ENCODE measurements around the gene PITRM1.
"Not testable (repeated sequence)": the region's sequence is repeated elsewhere in the genome, so short reads cannot be mapped to it uniquely, and the experiment has no call there.

The PITRM1 gene

GRCh38 chr10:3172446-3173170 is at the start of gene PITRM1:
PITRM1 (minus strand) TSS chr10:3172782; CDS start chr10:3172772, 10 bp downstream.
- peak; percentile 100 for DNase-seq

- peak; percentile 60 for DNase-seq
These were observed 49.5 kb upstream of the PITRM1 start for GRCh38 chr10:3222068-3222467.

GRCh38 chr10:3221601-3222000 is 49.0 kb upstream of the PITRM1 start:
- not testable (repeated sequence) for DNase-seq

GRCh38 chr10:3220853-3221252 is 48.3 kb upstream of the PITRM1 start:
- DNase-seq = no peak

- DNase-seq = not testable (repeated sequence)
These were observed 46.5 kb upstream of the PITRM1 start for GRCh38 chr10:3219021-3219628.

GRCh38 chr10:3217853-3218252 is 45.3 kb upstream of the PITRM1 start:
- DNase-seq = no peak

GRCh38 chr10:3217301-3217700 is 44.7 kb upstream of the PITRM1 start:
- no peak for DNase-seq

- DNase-seq = no peak
These were observed 42.7 kb upstream of the PITRM1 start for GRCh38 chr10:3215153-3215775.

GRCh38 chr10:3213758-3214515 is 41.4 kb upstream of the PITRM1 start:
- DNase-seq = no peak

GRCh38 chr10:3213208-3213607 is 40.6 kb upstream of the PITRM1 start:
- DNase-seq = no peak

GRCh38 chr10:3210251-3210877 is 37.8 kb upstream of the PITRM1 start:
- DNase-seq = no peak

- DNase-seq = no peak
These were observed 36.2 kb upstream of the PITRM1 start for GRCh38 chr10:3208481-3209406.

GRCh38 chr10:3207351-3207750 is 34.8 kb upstream of the PITRM1 start:
- DNase-seq = no peak

GRCh38 chr10:3206511-3207157 is 34.1 kb upstream of the PITRM1 start:
- DNase-seq = no peak

- DNase-seq = no peak
These were observed 31.4 kb upstream of the PITRM1 start for GRCh38 chr10:3203972-3204371.

GRCh38 chr10:3203016-3203811 is 30.6 kb upstream of the PITRM1 start:
- no peak for DNase-seq

GRCh38 chr10:3201796-3202195 is 29.2 kb upstream of the PITRM1 start:
- DNase-seq = no peak

GRCh38 chr10:3199488-3199887 is 26.9 kb upstream of the PITRM1 start:
- no peak for DNase-seq

GRCh38 chr10:3198900-3199299 is 26.3 kb upstream of the PITRM1 start:
- DNase-seq = no peak

GRCh38 chr10:3197348-3198003 is 24.9 kb upstream of the PITRM1 start:
- peak; percentile 94 for DNase-seq
